Sigmoid colon (tissue), 4 donors: Measurements from ENCODE around the gene CHPF.

Experiments used
- CTCF ChIP-seq, 4 experiments: fragments of 450-650 bp in 3 of 4; fragments of 200-600 bp in 1 of 4; IDR thresholded peaks; one replicate each; pipeline ENCODE4 v1.5.1; 2016 to 2019; ENCODE audit warnings: antibody characterized with exemption in 4 of 4, mild to moderate bottlenecking in 3 of 4, moderate library complexity in 2 of 4
- POLR2AphosphoS5 ChIP-seq, 4 donors: sonication (generic); formaldehyde crosslinking; IDR thresholded peaks; one replicate each; pipeline ENCODE4 v1.6.1; 2017; ENCODE audit warnings: antibody characterized with exemption in 4 of 4

- TF ChIP-seq POLR2AphosphoS5 (IDR thresholded peaks at IDR 0.05) (no peak), CTCF (IDR thresholded peaks at IDR 0.05) (no peak)
These were observed 25.4 kb upstream of the CHPF start for GRCh38 chr2:219569041-219569440.
